Tibial nerve (tissue), 4 donors: ENCODE measurements around the gene FHAD1. TPM values are rescaled to one million over a fixed set of nuclear protein-coding genes. Genes with fewer than 3 reads are reported as not detected.

ENCODE experiments used
- DNase-seq, 2 donors: peaks; one replicate each; pipeline ENCODE4 v3.0.0-alpha.2; 2019; ENCODE audit warnings: low spot score in 2 of 2
- H3K27ac ChIP-seq, 4 donors: fragments of 200-600 bp; sonication (generic) in 3 of 4; one replicate each; pipeline ENCODE4 v1.5.1; 2017 to 2019; ENCODE audit warnings: mild to moderate bottlenecking in 1 of 4
- H3K27me3 ChIP-seq, 2 donors: fragments of 200-600 bp; sonication (generic) in 1 of 2; one replicate each; pipeline versions ENCODE4 v1.5.1 to v1.6.0; 2017 to 2019
- H3K36me3 ChIP-seq, 3 donors: fragments of 200-600 bp; sonication (generic); one replicate each; pipeline ENCODE4 v1.5.1; 2018 to 2019
- H3K4me1 ChIP-seq, 4 donors: fragments of 200-600 bp; sonication (generic) in 3 of 4; one replicate each; pipeline ENCODE4 v1.5.1; 2017 to 2019
- H3K4me3 ChIP-seq, 4 donors: fragments of 200-600 bp; sonication (generic) in 3 of 4; one replicate each; pipeline ENCODE4 v1.5.1; 2017 to 2019; ENCODE audit warnings: mild to moderate bottlenecking in 1 of 4, moderate library complexity in 1 of 4
- H3K9me3 ChIP-seq, 4 donors: fragments of 200-600 bp; sonication (generic) in 3 of 4; one replicate each; pipeline ENCODE4 v1.5.1; 2017 to 2019
- CTCF ChIP-seq, 5 experiments: fragments of 200-600 bp in 3 of 5; fragments of 450-650 bp in 2 of 5; sonication (generic) in 3 of 5; IDR thresholded peaks; one replicate each; pipeline ENCODE4 v1.5.1; 2016 to 2019; ENCODE audit warnings: antibody characterized with exemption in 5 of 5, mild to moderate bottlenecking in 3 of 5, moderate library complexity in 2 of 5
- EP300 ChIP-seq, 2 donors: sonication (generic); formaldehyde crosslinking; IDR thresholded peaks; one replicate each; pipeline ENCODE4 v1.6.1; 2017; ENCODE audit warnings: antibody characterized with exemption in 2 of 2, mild to moderate bottlenecking in 1 of 2
- POLR2A ChIP-seq, 2 donors: fragments of 450-650 bp; IDR thresholded peaks; one replicate each; pipeline ENCODE4 v1.6.1; 2017; ENCODE audit warnings: antibody characterized with exemption in 2 of 2, mild to moderate bottlenecking in 2 of 2, moderate library complexity in 2 of 2
- WGBS, 2 donors: methylation state at CpG; one replicate each; pipeline ENCODE4 v1.1.5; 2018; 5-methylcytosine and 5-hydroxymethylcytosine counted together
- total RNA-seq, 4 donors: library from RNA; depleted of rRNA; stranded (reverse); fragments of >200 nt; gene quantifications; one replicate each; pipeline ENCODE4 v1.1.0, GENCODE V29; 2016

FHAD1 gene
- total RNA-seq, 4 donors from 2014 or later = 0.30 to 0.63 TPM; not detected in 2

GRCh38 chr1:15207031-15207828 is 39.8 kb upstream of the FHAD1 start:
- Histone ChIP-seq H3K4me1 (peaks cover 0 to 13% (median 2%) of the 10 kb centered on the region in 4 donors), H3K9me3 (no peaks in the 10 kb centered on the region), H3K4me3 (no peak overlapping the region), H3K36me3 (no peaks in the 10 kb centered on the region), H3K27ac (no peak overlapping the region), H3K27me3 (no peaks in the 10 kb centered on the region)
- WGBS, 2 donors = 55 to 65% methylated on average over 25 of the region's 25 CpGs
- DNase-seq = no peak
- TF ChIP-seq CTCF (IDR thresholded peaks at IDR 0.05) (no peak), POLR2A (IDR thresholded peaks at IDR 0.05) (no peak), EP300 (IDR thresholded peaks at IDR 0.05) (no peak)

- H3K4me1 ChIP-seq = peaks cover 0 to 20% (median 5%) of the 10 kb centered on the region in 4 donors
- no peak overlapping the region for H3K4me3 ChIP-seq
- no peak for DNase-seq
- WGBS, 2 donors = 89 to 92% methylated on average over 6 of the region's 6 CpGs
- no peak for TF ChIP-seq POLR2A (IDR thresholded peaks at IDR 0.05)
- no peak for TF ChIP-seq EP300 (IDR thresholded peaks at IDR 0.05)
- no peak for TF ChIP-seq CTCF (IDR thresholded peaks at IDR 0.05)
- no peak overlapping the region for H3K27ac ChIP-seq
- no peaks in the 10 kb centered on the region for H3K27me3 ChIP-seq
- no peaks in the 10 kb centered on the region for H3K9me3 ChIP-seq
- no peaks in the 10 kb centered on the region for H3K36me3 ChIP-seq
Observed at GRCh38 chr1:15207829-15208429, 39.1 kb upstream of the FHAD1 start.

- H3K9me3 ChIP-seq = no peaks in the 10 kb centered on the region
- DNase-seq = no peak
- no peaks in the 10 kb centered on the region for H3K27me3 ChIP-seq
- peak overlapping the region in 2 of 4 donors; percentile 5 for H3K27ac ChIP-seq
- no peaks in the 10 kb centered on the region for H3K36me3 ChIP-seq
- H3K4me1 ChIP-seq = peaks cover 0 to 45% (median 17%) of the 10 kb centered on the region in 4 donors
- H3K4me3 ChIP-seq = no peak overlapping the region
- no peak for TF ChIP-seq POLR2A (IDR thresholded peaks at IDR 0.05)
- TF ChIP-seq CTCF (IDR thresholded peaks at IDR 0.05) = no peak
- TF ChIP-seq EP300 (IDR thresholded peaks at IDR 0.05) = peak in 1 of 2 donors; percentile 8
- WGBS, 2 donors = 59% methylated on average over 7 of the region's 7 CpGs
Observed at GRCh38 chr1:15210651-15211375, 36.2 kb upstream of the FHAD1 start.

GRCh38 chr1:15211424-15211823 is 35.6 kb upstream of the FHAD1 start:
- no peak for TF ChIP-seq CTCF (IDR thresholded peaks at IDR 0.05)
- TF ChIP-seq POLR2A (IDR thresholded peaks at IDR 0.05) = no peak
- no peak for TF ChIP-seq EP300 (IDR thresholded peaks at IDR 0.05)
- Histone ChIP-seq H3K36me3 (no peaks in the 10 kb centered on the region), H3K4me3 (no peak overlapping the region), H3K9me3 (no peaks in the 10 kb centered on the region), H3K4me1 (peaks cover 0 to 44% (median 17%) of the 10 kb centered on the region in 4 donors), H3K27me3 (no peaks in the 10 kb centered on the region), H3K27ac (peak overlapping the region in 2 of 4 donors; percentile 5)
- no peak for DNase-seq
- 91 to 97% methylated on average over 3 of the region's 3 CpGs for WGBS, 2 donors
